HG02610 (cell line): ENCODE results near the gene FOXP1.

Source experiments
- ATAC-seq: cut with Tn5 transposase; IDR thresholded peaks from one replicate; pipeline ENCODE4 v1.9.1; 2021; ENCODE audit warnings: mild to moderate bottlenecking, moderate library complexity; ENCODE audit not compliant: unreplicated experiment

The FOXP1 gene

GRCh38 chr3:71384837-71385716 lies 198.5 kb downstream of the FOXP1 start:
- ATAC-seq = no peak

GRCh38 chr3:71384388-71384787 lies 199.1 kb downstream of the FOXP1 start:
- no peak for ATAC-seq

- no peak for ATAC-seq
Observed at GRCh38 chr3:71380096-71380495, 203.4 kb downstream of the FOXP1 start.

GRCh38 chr3:71378509-71378908 lies 205.0 kb downstream of the FOXP1 start:
- ATAC-seq = no peak

- no peak for ATAC-seq
Observed at GRCh38 chr3:71376911-71377310, 206.6 kb downstream of the FOXP1 start.

GRCh38 chr3:71376503-71376902 lies 207.0 kb downstream of the FOXP1 start:
- no peak for ATAC-seq

- ATAC-seq = no peak
Observed at GRCh38 chr3:71374582-71374981, 208.9 kb downstream of the FOXP1 start.

- ATAC-seq = no peak
Observed at GRCh38 chr3:71372911-71373637, 210.5 kb downstream of the FOXP1 start.

- no peak for ATAC-seq
Observed at GRCh38 chr3:71372241-71372768, 211.2 kb downstream of the FOXP1 start.

GRCh38 chr3:71371282-71371681 lies 212.2 kb downstream of the FOXP1 start:
- ATAC-seq = no peak

GRCh38 chr3:71370467-71370866 lies 213.1 kb downstream of the FOXP1 start:
- no peak for ATAC-seq

GRCh38 chr3:71369701-71370391 lies 213.7 kb downstream of the FOXP1 start:
- ATAC-seq = no peak

- ATAC-seq = no peak
Observed at GRCh38 chr3:71366988-71367604, 216.4 kb downstream of the FOXP1 start.

- ATAC-seq = no peak
Observed at GRCh38 chr3:71361334-71361890, 222.1 kb downstream of the FOXP1 start.

GRCh38 chr3:71360764-71361163 lies 222.8 kb downstream of the FOXP1 start:
- ATAC-seq = peak; percentile 76

- peak; percentile 4 for ATAC-seq
Observed at GRCh38 chr3:71360180-71360579, 223.3 kb downstream of the FOXP1 start.

- peak; percentile 78 for ATAC-seq
Observed at GRCh38 chr3:71358243-71358642, 225.3 kb downstream of the FOXP1 start.

GRCh38 chr3:71356265-71356664 lies 227.3 kb downstream of the FOXP1 start:
- ATAC-seq = no peak

- no peak for ATAC-seq
Observed at GRCh38 chr3:71355862-71356261, 227.7 kb downstream of the FOXP1 start.

- no peak for ATAC-seq
Observed at GRCh38 chr3:71355037-71355436, 228.5 kb downstream of the FOXP1 start.
